Prostate gland (tissue), 2 donors: ENCODE data around the gene DUS1L. TPM values are rescaled to one million over a fixed set of nuclear protein-coding genes. Genes with fewer than 3 reads are reported as not detected.

Source experiments
- DNase-seq: peaks from one replicate; pipeline ENCODE4 v3.0.0-alpha.2; 2019; ENCODE audit warnings: low spot score
- H3K27ac ChIP-seq, 2 donors: fragments of 200-600 bp; sonication (generic); 2 replicates each; pipeline ENCODE4 v1.5.1; 2017 to 2019
- H3K27me3 ChIP-seq: fragments of 200-600 bp; sonication (generic); replicated peaks from 2 replicates; pipeline ENCODE4 v1.5.1; 2019; ENCODE audit not compliant: insufficient read depth
- H3K36me3 ChIP-seq, 2 donors: fragments of 200-600 bp; sonication (generic); 1 replicate in 1 of 2; 2 replicates in 1 of 2; pipeline versions ENCODE4 v1.5.1 to v1.8.1; 2017 to 2019
- H3K4me1 ChIP-seq: fragments of 200-600 bp; sonication (generic); replicated peaks from 2 replicates; pipeline ENCODE4 v1.5.1; 2019
- H3K4me3 ChIP-seq, 2 donors: fragments of 200-600 bp; sonication (generic); 2 replicates each; pipeline ENCODE4 v1.5.1; 2017 to 2019
- H3K9me3 ChIP-seq: fragments of 200-600 bp; sonication (generic); 2 replicates; pipeline ENCODE4 v1.5.1; 2017
- CTCF ChIP-seq, 4 experiments: fragments of 200-600 bp in 2 of 4; fragments of 450-650 bp in 2 of 4; sonication (generic) in 2 of 4; IDR thresholded peaks; 1 replicate in 3 of 4; 2 replicates in 1 of 4; pipeline ENCODE4 v1.5.1; 2016 to 2019; ENCODE audit warnings: antibody characterized with exemption in 4 of 4, mild to moderate bottlenecking in 2 of 4, moderate library complexity in 2 of 4
- POLR2A ChIP-seq: fragments of 450-650 bp; IDR thresholded peaks from one replicate; pipeline ENCODE4 v1.6.1; 2016; ENCODE audit warnings: antibody characterized with exemption, mild to moderate bottlenecking
- POLR2AphosphoS5 ChIP-seq: sonication (generic); formaldehyde crosslinking; IDR thresholded peaks from one replicate; pipeline ENCODE4 v1.6.1; 2017; ENCODE audit warnings: antibody characterized with exemption
- WGBS: methylation state at CpG from one replicate; pipeline ENCODE4 v1.1.5; 2018; 5-methylcytosine and 5-hydroxymethylcytosine counted together
- intact Hi-C: fragments of 100-400 bp; cut with DNase I; formaldehyde crosslinking; loops from one replicate; pipeline ENCODE4 v1.14.2; 2022
- total RNA-seq, 2 donors: library from RNA; depleted of rRNA; stranded (reverse); fragments of >200 nt; gene quantifications; one replicate each; pipeline ENCODE4 v1.1.0, GENCODE V29; 2016

DUS1L gene
- total RNA-seq, 2 donors from 2014 or later: 95.9 to 119 TPM

DNA sequence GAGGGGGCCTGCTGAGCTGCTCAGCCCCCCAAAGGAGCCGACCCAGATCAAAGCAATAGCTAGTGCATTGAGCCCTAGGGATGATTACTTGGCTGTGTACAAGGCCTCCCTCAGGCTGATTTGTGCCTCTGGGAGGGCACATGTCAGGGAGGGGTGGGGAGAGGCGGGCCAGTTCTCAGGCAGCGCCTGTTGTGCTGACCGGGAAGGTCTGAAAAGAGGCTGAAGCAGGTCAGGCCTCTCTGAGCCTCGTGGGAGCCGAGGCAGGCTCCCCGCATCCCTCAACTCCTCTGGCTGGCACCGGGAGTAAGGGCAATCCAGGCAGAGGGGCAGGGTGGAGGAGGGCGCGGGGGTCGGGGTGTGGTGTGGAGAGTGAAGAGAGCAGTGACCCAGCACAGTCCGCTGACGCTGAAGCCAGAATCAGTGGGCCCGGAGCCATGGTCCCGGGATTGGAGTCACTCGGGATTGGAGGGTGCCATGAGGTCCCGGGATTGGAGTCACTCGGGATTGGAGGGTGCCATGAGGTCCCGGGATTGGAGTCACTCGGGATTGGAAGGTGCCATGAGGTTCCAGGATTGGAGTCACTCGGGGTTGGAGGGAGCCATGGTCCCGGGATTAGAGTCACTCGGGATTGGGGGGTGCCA lies 31.1 kb downstream of the DUS1L start:
- DNase-seq: no peak
- Histone ChIP-seq H3K4me3 (no peak overlapping the region), H3K27me3 (no peaks in the 10 kb centered on the region), H3K27ac (peak overlapping the region; percentile 10 to 96), H3K9me3 (no peaks in the 10 kb centered on the region), H3K36me3 (no peaks in the 10 kb centered on the region), H3K4me1 (peaks cover 23% of the 10 kb centered on the region)
- 82% methylated on average over 20 of the region's 23 CpGs for WGBS
- TF ChIP-seq POLR2A (no peak), POLR2AphosphoS5 (no peak), CTCF (IDR thresholded peaks at IDR 0.05) (no peak)
- intact Hi-C loops: loop anchor here (5.0 kb wide), 1 partner anchor 63 kb away; the partner anchor contains the start of gene FASN

- 87% methylated on average over 38 of the region's 38 CpGs for WGBS
- TF ChIP-seq POLR2A (no peak), CTCF (IDR thresholded peaks at IDR 0.05) (no peak), POLR2AphosphoS5 (no peak)
- Histone ChIP-seq H3K4me1 (peaks cover 23% of the 10 kb centered on the region), H3K27ac (peak overlapping the region in 1 of 2 donors; percentile 10), H3K36me3 (no peaks in the 10 kb centered on the region), H3K4me3 (no peak overlapping the region), H3K27me3 (no peaks in the 10 kb centered on the region), H3K9me3 (no peaks in the 10 kb centered on the region)
- intact Hi-C loops: no loop called here
- no peak for DNase-seq
Observed at GRCh38 chr17:82033359-82034085, 32.1 kb downstream of the DUS1L start.

DNA sequence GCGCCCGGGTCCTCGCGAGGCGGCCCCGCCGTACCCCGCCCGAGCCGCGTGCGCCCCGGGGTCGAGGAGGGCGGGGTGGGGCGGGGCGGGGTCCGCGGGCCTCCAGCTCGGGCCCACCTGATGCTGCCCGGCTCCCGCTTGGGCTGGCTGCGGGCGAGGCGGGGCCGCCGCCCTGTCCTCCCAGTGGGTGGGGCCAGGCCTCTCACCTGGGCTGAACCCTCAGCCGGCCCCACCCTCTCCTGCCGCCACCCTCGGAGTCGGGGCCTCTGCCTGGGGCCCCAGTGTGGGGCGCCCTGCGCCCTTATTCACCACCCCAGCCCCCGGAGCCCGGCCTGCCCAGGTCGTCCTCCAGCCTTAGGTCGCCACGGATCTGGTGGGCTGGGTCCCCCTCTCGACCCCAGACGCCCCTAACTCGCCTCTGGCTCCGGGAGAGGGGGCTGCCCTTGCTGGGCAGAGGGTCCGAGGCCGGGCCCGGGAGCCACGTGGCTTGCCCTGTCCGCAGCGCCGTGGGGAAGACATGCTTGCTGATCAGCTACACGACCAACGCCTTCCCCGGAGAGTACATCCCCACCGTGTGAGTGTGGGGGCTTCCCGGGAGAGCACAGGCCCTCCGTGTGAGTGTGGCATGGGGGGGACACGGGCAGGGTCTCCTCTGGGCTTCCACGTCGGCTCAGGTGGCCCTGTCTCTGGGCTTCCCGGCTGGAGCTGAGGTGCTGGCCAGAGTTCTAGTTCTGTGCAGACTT lies 33.5 kb downstream of the DUS1L start:
- Histone ChIP-seq H3K27me3 (no peaks in the 10 kb centered on the region), H3K27ac (peak overlapping the region; percentile 67 to 87), H3K9me3 (no peaks in the 10 kb centered on the region), H3K4me3 (peak overlapping the region; percentile 40 to 47), H3K4me1 (peaks cover 23% of the 10 kb centered on the region), H3K36me3 (no peaks in the 10 kb centered on the region)
- peak; percentile 63 for DNase-seq
- TF ChIP-seq CTCF (IDR thresholded peaks at IDR 0.05): no peak
- TF ChIP-seq POLR2AphosphoS5: peak; percentile 12
- intact Hi-C loops: loop anchor here (2.0 kb wide), 1 partner anchor 123 kb away; no protein-coding TSS in a partner anchor
- WGBS: 14% methylated on average over 25 of the region's 59 CpGs

- Histone ChIP-seq H3K36me3 (no peaks in the 10 kb centered on the region), H3K4me3 (peak within 1 kb of the TSS; percentile 40 to 47), H3K4me1 (peaks cover 22% of the 10 kb centered on the region), H3K9me3 (no peaks in the 10 kb centered on the region), H3K27me3 (no peaks in the 10 kb centered on the region), H3K27ac (peak within 1 kb of the TSS; percentile 87 to 88)
- WGBS: 1% methylated on average over 27 of the region's 96 CpGs
- TF ChIP-seq CTCF (IDR thresholded peaks at IDR 0.05) (no peak), POLR2AphosphoS5 (no peak), POLR2A (no peak)
- DNase-seq: no peak
- intact Hi-C loops: loop anchor here (2.0 kb wide), 1 partner anchor 123 kb away; no protein-coding TSS in a partner anchor
Observed at GRCh38 chr17:82031303-82031884, 34.2 kb downstream of the DUS1L start, which contains the start of gene RAC3. Gene RAC3, plus strand, starts transcription at chr17:82031678. Its CDS starts 84 bp downstream, at chr17:82031762.
